GM15510 (cell line): ENCODE measurements around the gene PRPF39.

ENCODE experiments used
- POLR2A ChIP-seq: IDR thresholded peaks from 3 replicates; pipeline ENCODE4 v1.6.1; 2011; ENCODE audit warnings: borderline replicate concordance; ENCODE audit not compliant: insufficient read length; ENCODE audit errors: extremely low read depth

PRPF39 gene

DNA sequence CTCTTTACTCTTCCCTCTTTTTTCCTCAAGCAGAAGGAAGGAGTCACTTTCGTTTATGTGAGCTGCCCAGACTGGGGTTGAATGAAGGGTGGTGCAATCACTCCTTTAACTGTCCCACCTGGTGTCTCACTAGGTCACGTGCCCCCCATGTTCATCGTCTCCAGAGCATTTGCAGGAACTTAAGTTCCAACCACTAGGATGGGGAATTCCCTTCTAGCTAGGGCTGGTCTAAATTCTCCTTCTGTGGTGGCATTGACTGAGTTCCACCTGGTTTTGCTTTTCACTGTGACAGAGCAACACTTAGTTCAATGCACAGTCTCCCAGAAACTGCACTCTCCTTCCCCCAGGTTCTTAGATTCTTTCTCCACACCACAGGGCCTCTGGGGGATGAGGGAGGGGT lies 61.3 kb downstream of the PRPF39 start:
- no peak for TF ChIP-seq POLR2A

- TF ChIP-seq POLR2A = no peak
Observed at GRCh38 chr14:45149602-45150001, 65.7 kb downstream of the PRPF39 start.

GRCh38 chr14:45150386-45150890 lies 66.5 kb downstream of the PRPF39 start:
- TF ChIP-seq POLR2A = no peak

DNA sequence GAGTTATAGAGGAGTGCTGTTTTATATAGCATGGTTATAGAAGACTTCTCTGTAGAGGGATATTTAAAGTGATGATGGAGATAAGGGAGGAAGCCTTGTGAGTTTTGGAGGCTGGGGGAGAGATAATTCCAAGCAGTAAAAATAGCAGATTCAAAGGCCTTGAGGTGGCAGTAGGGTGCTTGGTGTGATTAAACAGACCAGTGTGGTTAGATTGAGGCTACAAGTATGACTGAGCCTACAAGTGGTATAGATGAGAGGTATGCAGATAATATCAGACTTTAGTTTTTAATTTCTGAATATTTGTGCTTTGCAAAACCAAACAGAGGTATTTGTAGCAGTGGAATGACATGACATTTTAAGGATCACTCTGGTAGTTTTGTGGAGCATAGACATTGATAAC lies 72.2 kb downstream of the PRPF39 start:
- no peak for TF ChIP-seq POLR2A
